Endothelial cell of umbilical vein (primary cell): ENCODE measurements around the gene CEP89. TPM values are rescaled to one million over a fixed set of nuclear protein-coding genes. Genes with fewer than 3 reads are reported as not detected.

ENCODE experiments used
- BruUV-seq: library from RNA; stranded (reverse); fragments of 400-500 nt; replicated peaks from 2 replicates; lab custom pipeline; 2021; lab: Mats Ljungman, UMichigan
- CTCF ChIA-PET: fragments of 300-600, 350-600 bp; sonication (Branson Sonifier 250); formaldehyde crosslinking; loops from one replicate; lab custom pipeline; 2021; ENCODE audit warnings: antibody characterized with exemption, inconsistent platforms; lab: Charles Lee
- POLR2A ChIA-PET: fragments of 300-600, 350-600 bp; sonication (Branson Sonifier 250); formaldehyde crosslinking; loops from one replicate; lab custom pipeline; 2021; ENCODE audit warnings: antibody characterized with exemption, inconsistent platforms; lab: Charles Lee
- DNase-seq: peaks from one replicate; pipeline ENCODE4 v3.0.0-alpha.2; 2011; ENCODE audit warnings: low read depth, low spot score
- FAIRE-seq: peaks from 2 replicates; lab custom pipeline; 2011; peaks lifted over from hg19 to GRCh38; lab: Jason Lieb, UNC
- H2AFZ ChIP-seq: 2 replicates; pipeline ENCODE4 v1.6.0; 2012; ENCODE audit warnings: low read depth, low read length, control low read depth, inconsistent platforms
- H3K27ac ChIP-seq: 2 replicates; pipeline ENCODE4 v1.5.1; 2011; ENCODE audit warnings: low read depth, mild to moderate bottlenecking, control low read depth, low read length, moderate library complexity; ENCODE audit not compliant: insufficient read depth
- H3K27me3 ChIP-seq, 2 experiments: 2 replicates each; pipeline versions ENCODE4 v1.6.0 to v1.6.1; 2011; ENCODE audit warnings: low read length in 2 of 2, mixed read lengths in 1 of 2; ENCODE audit not compliant: control insufficient read depth in 2 of 2, insufficient read depth in 2 of 2
- H3K36me3 ChIP-seq, 2 experiments: 2 replicates in 1 of 2; 3 replicates in 1 of 2; pipeline ENCODE4 v1.5.1; 2011; ENCODE audit warnings: low read length in 2 of 2, mild to moderate bottlenecking in 1 of 2, moderate library complexity in 1 of 2; ENCODE audit not compliant: control insufficient read depth in 2 of 2, insufficient read depth in 2 of 2; ENCODE audit errors: extremely low read depth in 1 of 2
- H3K4me1 ChIP-seq: 3 replicates; pipeline ENCODE4 v1.5.1; 2011; ENCODE audit warnings: mild to moderate bottlenecking, low read length; ENCODE audit not compliant: control insufficient read depth, insufficient read depth; ENCODE audit errors: extremely low read depth
- H3K4me2 ChIP-seq: 2 replicates; pipeline ENCODE4 v1.6.1; 2011; ENCODE audit warnings: low read length, control low read depth, mixed read lengths; ENCODE audit not compliant: insufficient read depth
- H3K4me3 ChIP-seq, 3 experiments: fragments of 200-600 bp in 1 of 3; sonication (generic), shearing (Covaris generic) in 1 of 3; replicated peaks in 1 of 3; 2 replicates each; pipeline ENCODE4 v1.5.1; 2011 to 2016; ENCODE audit warnings: control low read depth in 3 of 3, low read length in 3 of 3, mild to moderate bottlenecking in 2 of 3, inconsistent platforms in 1 of 3, low read depth in 1 of 3, moderate library complexity in 1 of 3; ENCODE audit not compliant: insufficient read depth in 1 of 3
- H3K79me2 ChIP-seq: 2 replicates; pipeline ENCODE4 v1.6.0; 2012; ENCODE audit warnings: low read length, inconsistent platforms; ENCODE audit not compliant: control insufficient read depth, insufficient read depth
- H3K9ac ChIP-seq: replicated peaks from 2 replicates; pipeline ENCODE3; 2011; ENCODE audit warnings: low read length, control low read depth; ENCODE audit not compliant: insufficient read depth; ENCODE audit errors: extremely low read depth
- H3K9me1 ChIP-seq: replicated peaks from 3 replicates; pipeline ENCODE4 v1.6.0; 2011; ENCODE audit warnings: mild to moderate bottlenecking, low read length; ENCODE audit not compliant: control insufficient read depth, insufficient read depth; ENCODE audit errors: extremely low read depth
- H3K9me3 ChIP-seq: replicated peaks from 2 replicates; pipeline ENCODE4 v1.5.1; 2012; ENCODE audit warnings: low read length, inconsistent platforms; ENCODE audit not compliant: control insufficient read depth, insufficient read depth
- H4K20me1 ChIP-seq: replicated peaks from 2 replicates; pipeline ENCODE3; 2011; ENCODE audit warnings: mild to moderate bottlenecking, low read length; ENCODE audit not compliant: control insufficient read depth, insufficient read depth; ENCODE audit errors: extremely low read depth
- CTCF ChIP-seq, 2 donors: IDR thresholded peaks; 1 replicate in 1 of 2; 2 replicates in 1 of 2; pipeline ENCODE4 v1.5.1; 2011; ENCODE audit warnings: low read length in 2 of 2, mild to moderate bottlenecking in 2 of 2, moderate library complexity in 2 of 2, control low read depth in 1 of 2, inconsistent platforms in 1 of 2, low read depth in 1 of 2; ENCODE audit not compliant: insufficient read depth in 1 of 2; ENCODE audit errors: extremely low read depth in 1 of 2
- EZH2 ChIP-seq: IDR thresholded peaks from 2 replicates; pipeline ENCODE4 v1.6.1; 2012; ENCODE audit warnings: borderline replicate concordance, low read depth, mild to moderate bottlenecking, moderate library complexity, low read length, inconsistent platforms; ENCODE audit not compliant: severe bottlenecking
- FOS ChIP-seq: IDR thresholded peaks from 2 replicates; pipeline ENCODE4 v1.6.1; 2011; ENCODE audit warnings: mild to moderate bottlenecking, low read length, moderate library complexity, borderline replicate concordance; ENCODE audit not compliant: insufficient read depth
- GATA2 ChIP-seq: IDR thresholded peaks from 2 replicates; pipeline ENCODE4 v1.7.0; 2011; ENCODE audit warnings: low read depth, mild to moderate bottlenecking, moderate library complexity, mixed read lengths, low read length; ENCODE audit not compliant: insufficient read length, insufficient read depth
- JUN ChIP-seq: IDR thresholded peaks from 2 replicates; pipeline ENCODE4 v1.6.1; 2011; ENCODE audit warnings: borderline replicate concordance, low read depth; ENCODE audit not compliant: insufficient read length, insufficient read depth
- MAX ChIP-seq: IDR thresholded peaks from 2 replicates; pipeline ENCODE4 v1.6.1; 2011; ENCODE audit not compliant: insufficient read depth, insufficient read length
- MYC ChIP-seq: IDR thresholded peaks from one replicate; pipeline ENCODE4 v1.6.1; 2011; ENCODE audit warnings: mild to moderate bottlenecking, low read depth, low read length
- POLR2A ChIP-seq: IDR thresholded peaks from 2 replicates; pipeline ENCODE4 v1.6.1; 2012; ENCODE audit warnings: low read depth, mild to moderate bottlenecking, control low read depth, low read length
- POLR2AphosphoS5 ChIP-seq: IDR thresholded peaks from 2 replicates; pipeline ENCODE4 v1.6.1; 2012; ENCODE audit warnings: low read depth, mild to moderate bottlenecking, control low read depth, low read length, moderate library complexity; ENCODE audit not compliant: insufficient read depth
- dilution Hi-C: fragments of 300-500 bp; cut with MboI; formaldehyde crosslinking; loops from one replicate; pipeline ENCODE4 v1.15.0; 2019; ENCODE audit warnings: low sequenced_read_pairs; ENCODE audit not compliant: extremely low pct_ligation_motif_present
- intact Hi-C: fragments of 100-400 bp; cut with micrococcal nuclease; formaldehyde crosslinking; loops from one replicate; pipeline ENCODE4 v1.10.0; 2022
- polyA plus RNA-seq, 4 experiments: library from polyadenylated mRNA; depleted of rRNA in 3 of 4; stranded (reverse) in 3 of 4; unstranded in 1 of 4; fragments of >200 nt; gene quantifications; 2 replicates each; pipeline versions ENCODE4 v1.2.1 to v1.2.3, GENCODE V29; 2011 to 2012; ENCODE audit warnings: missing spikeins in 1 of 4
- total RNA-seq: library from RNA; stranded (reverse); gene quantifications from 2 replicates; pipeline ENCODE4 v1.2.3, GENCODE V29; 2021

The CEP89 gene
- total and polyA plus RNA-seq, 2 donors (not counting 3 experiments of a cell fraction or from before 2014, with no cell fraction given): 25.1 to 46.2 TPM

- dilution Hi-C loops: no loop called here
- no peak overlapping the region for H3K9ac ChIP-seq
- no peak overlapping the region for H3K27ac ChIP-seq
Measured at GRCh38 chr19:32877323-32877912, 94.3 kb downstream of the CEP89 start.

More at GRCh38 chr19:32877323-32877912, 94.3 kb downstream of the CEP89 start:
- ChIA-PET CTCF (no interaction called here), POLR2A (no interaction called here)
- BruUV-seq: TSS peak; percentile 22
- TF ChIP-seq CTCF (IDR thresholded peaks at IDR 0.05; ENCODE audit: extremely low read depth in 1 of 2, insufficient read depth in 1 of 2, low read depth in 1 of 2, low read length in 2 of 2): no peak
- TF ChIP-seq JUN: no peak
- TF ChIP-seq GATA2: no peak
- no peak for TF ChIP-seq POLR2AphosphoS5
- TF ChIP-seq FOS: no peak
- no peak for TF ChIP-seq EZH2
- no peak for TF ChIP-seq MAX
- no peak for TF ChIP-seq POLR2A
- no peak for TF ChIP-seq MYC
- Histone ChIP-seq H3K4me2 (no peak overlapping the region), H3K79me2 (no peaks in the 10 kb centered on the region), H4K20me1 (no peaks in the 10 kb centered on the region), H3K4me3 (no peak overlapping the region), H3K4me1 (no peaks in the 10 kb centered on the region), H3K9me1 (no peaks in the 10 kb centered on the region), H3K9me3 (no peaks in the 10 kb centered on the region), H3K36me3 (no peaks in the 10 kb centered on the region), H3K27me3 (no peaks in the 10 kb centered on the region), H2AFZ (no peak overlapping the region)
- DNase-seq (no peak), FAIRE-seq (no peak)
- intact Hi-C loops: no loop called here
